Activated B cell treated with CpG ODN at 0.5 μM for 24 hours (primary cell): ENCODE data around the gene MAML2. TPM values are rescaled to one million over a fixed set of nuclear protein-coding genes. Genes with fewer than 3 reads are reported as not detected.

ENCODE experiments used
- ATAC-seq: fragments of 200-7000 bp; cut with Tn5 transposase; one replicate; pipeline ENCODE4 v1.10.0; 2021; ENCODE audit warnings: low read depth, mild to moderate bottlenecking, moderate library complexity
- CTCF ChIA-PET: fragments of 350-600 bp; sonication (Branson Sonifier 250); formaldehyde crosslinking; loops from one replicate; lab custom pipeline; 2021; ENCODE audit warnings: antibody characterized with exemption; lab: Charles Lee
- POLR2A ChIA-PET: fragments of 350-600 bp; sonication (Branson Sonifier 250); formaldehyde crosslinking; loops from one replicate; lab custom pipeline; 2021; ENCODE audit warnings: antibody characterized with exemption; lab: Charles Lee
- DNase-seq: peaks from one replicate; pipeline ENCODE4 v3.0.0; 2022
- H3K27ac Mint-ChIP-seq: one replicate; pipeline ENCODE4 v1.8.0; 2020; ENCODE audit warnings: mixed read lengths
- H3K27me3 Mint-ChIP-seq: one replicate; pipeline ENCODE4 v1.8.0; 2021; ENCODE audit warnings: mixed read lengths
- H3K36me3 Mint-ChIP-seq: one replicate; pipeline ENCODE4 v1.8.0; 2021; ENCODE audit warnings: low read depth, mixed read lengths
- H3K4me1 Mint-ChIP-seq: one replicate; pipeline ENCODE4 v1.8.0; 2021; ENCODE audit warnings: mixed read lengths
- H3K4me3 Mint-ChIP-seq: one replicate; pipeline ENCODE4 v1.8.0; 2020; ENCODE audit warnings: mild to moderate bottlenecking, mixed read lengths
- H3K9me3 Mint-ChIP-seq: one replicate; pipeline ENCODE4 v1.8.0; 2020; ENCODE audit warnings: mixed read lengths
- CTCF ChIP-seq: fragments of 200-600 bp; IDR thresholded peaks from one replicate; pipeline ENCODE4 v1.8.0; 2022; ENCODE audit warnings: antibody characterized with exemption, mild to moderate bottlenecking
- intact Hi-C: fragments of 100-400 bp; cut with micrococcal nuclease; formaldehyde crosslinking; loops from one replicate; pipeline ENCODE4 v1.15.1; 2024
- total RNA-seq: library from RNA; stranded (reverse); gene quantifications from 2 replicates; pipeline ENCODE4 v1.2.3, GENCODE V29; 2022

Gene MAML2
- total RNA-seq, 1 donor from 2014 or later, result 24.8 TPM

- ChIA-PET CTCF (no interaction called here), POLR2A (interaction anchor here (0.6 kb wide), 1 partner anchor 293 kb away, joined by 5 read pairs; no protein-coding TSS in a partner anchor)
- H3K36me3 Mint-ChIP-seq, result peaks cover 20% of the 10 kb centered on the region
- DNase-seq (no peak), ATAC-seq (no peak)
- intact Hi-C loops, result loop anchor here (2.0 kb wide), 1 partner anchor 16 kb away; no protein-coding TSS in a partner anchor
- H3K27ac Mint-ChIP-seq, result no peak overlapping the region
- H3K4me1 Mint-ChIP-seq, result no peaks in the 10 kb centered on the region
- H3K27me3 Mint-ChIP-seq, result no peaks in the 10 kb centered on the region
- H3K9me3 Mint-ChIP-seq, result no peaks in the 10 kb centered on the region
- no peak for TF ChIP-seq CTCF
- H3K4me3 Mint-ChIP-seq, result no peak overlapping the region
Measured at GRCh38 chr11:96035031-96035739, 307.8 kb downstream of the MAML2 start.

GRCh38 chr11:96033599-96033998, 309.4 kb downstream of the MAML2 start:
- no peak for TF ChIP-seq CTCF
- Mint-ChIP-seq H3K27ac (no peak overlapping the region), H3K4me3 (no peak overlapping the region), H3K9me3 (no peaks in the 10 kb centered on the region), H3K27me3 (no peaks in the 10 kb centered on the region), H3K36me3 (peaks cover 20% of the 10 kb centered on the region), H3K4me1 (peaks cover 9% of the 10 kb centered on the region)
- ChIA-PET CTCF (interaction anchor here (0.5 kb wide), 1 partner anchor 35 kb away, joined by 3 read pairs; no protein-coding TSS in a partner anchor), POLR2A (no interaction called here)
- no peak for ATAC-seq
- intact Hi-C loops, result no loop called here
- DNase-seq, result no peak

- Mint-ChIP-seq H3K27me3 (no peaks in the 10 kb centered on the region), H3K4me1 (peaks cover 9% of the 10 kb centered on the region), H3K27ac (no peak overlapping the region), H3K4me3 (no peak overlapping the region), H3K9me3 (no peaks in the 10 kb centered on the region), H3K36me3 (peaks cover 20% of the 10 kb centered on the region)
- ChIA-PET POLR2A (no interaction called here), CTCF (no interaction called here)
- TF ChIP-seq CTCF, result no peak
- intact Hi-C loops, result no loop called here
- DNase-seq (no peak), ATAC-seq (no peak)
Measured at GRCh38 chr11:96033095-96033494, 309.9 kb downstream of the MAML2 start.

- no peaks in the 10 kb centered on the region for H3K27me3 Mint-ChIP-seq
- ChIA-PET POLR2A (no interaction called here), CTCF (no interaction called here)
- intact Hi-C loops, result loop anchor here (2.0 kb wide), 1 partner anchor 16 kb away; no protein-coding TSS in a partner anchor
- H3K4me1 Mint-ChIP-seq, result peaks cover 9% of the 10 kb centered on the region
- H3K36me3 Mint-ChIP-seq, result peaks cover 12% of the 10 kb centered on the region
- no peak for ATAC-seq
- no peak overlapping the region for H3K4me3 Mint-ChIP-seq
- no peaks in the 10 kb centered on the region for H3K9me3 Mint-ChIP-seq
- no peak for TF ChIP-seq CTCF
- H3K27ac Mint-ChIP-seq, result no peak overlapping the region
- no peak for DNase-seq
Measured at GRCh38 chr11:96028746-96029145, 314.2 kb downstream of the MAML2 start.

- intact Hi-C loops, result no loop called here
- DNase-seq (no peak), ATAC-seq (no peak)
- no peaks in the 10 kb centered on the region for H3K9me3 Mint-ChIP-seq
- H3K36me3 Mint-ChIP-seq, result peaks cover 4% of the 10 kb centered on the region
- H3K4me3 Mint-ChIP-seq, result no peak overlapping the region
- ChIA-PET POLR2A (interaction anchor here (0.6 kb wide), 1 partner anchor 142 kb away, joined by 5 read pairs; no protein-coding TSS in a partner anchor), CTCF (interaction anchor here (1.5 kb wide), 1 partner anchor 316 kb away, joined by 4 read pairs; the partner anchor contains the start of gene MAML2)
- no peak for TF ChIP-seq CTCF
- H3K27ac Mint-ChIP-seq, result no peak overlapping the region
- H3K4me1 Mint-ChIP-seq, result peaks cover 9% of the 10 kb centered on the region
- no peaks in the 10 kb centered on the region for H3K27me3 Mint-ChIP-seq
Measured at GRCh38 chr11:96027021-96027420, 316.0 kb downstream of the MAML2 start.
